Measurements from ENCODE around the gene PRSS16. TPM values are rescaled to one million over a fixed set of nuclear protein-coding genes. Genes with fewer than 3 reads are reported as not detected.
"Not testable (repeated sequence)": the region's sequence is repeated elsewhere in the genome, so short reads cannot be mapped to it uniquely, and the experiment has no call there.

PRSS16 gene
- total RNA-seq, 2 donors from 2014 or later, result 12.5 to 14.1 TPM

DNA sequence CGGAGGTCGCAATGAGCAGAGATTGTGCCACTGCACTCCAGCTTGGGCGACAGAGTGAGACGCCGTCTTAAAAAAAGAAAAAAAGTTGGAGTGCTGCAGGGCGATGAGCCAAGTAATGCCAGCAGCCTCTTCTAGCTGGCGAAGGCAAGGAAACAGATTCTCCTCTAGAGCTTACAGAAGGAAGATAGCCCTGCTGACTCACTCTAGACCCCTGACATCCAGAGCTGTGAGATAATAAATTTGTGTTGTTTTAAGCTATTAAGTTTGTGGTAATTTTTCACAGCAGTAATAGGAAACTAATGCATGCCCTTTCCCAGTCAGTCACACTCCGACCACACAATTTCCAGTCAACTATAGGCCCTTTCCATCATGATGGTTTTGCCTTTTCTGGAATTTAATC is 16.4 kb downstream of the PRSS16 start:
- no peak overlapping the region for H3K27ac Mint-ChIP-seq
- peaks cover 54% of the 10 kb centered on the region for H3K27me3 ChIP-seq (ENCODE audit: control insufficient read depth, insufficient read depth, low read length, poor library complexity, severe bottlenecking)
- no peaks in the 10 kb centered on the region for H3K9me3 Mint-ChIP-seq
- no peaks in the 10 kb centered on the region for H3K4me1 Mint-ChIP-seq
- H3K9me3 ChIP-seq (ENCODE audit: control insufficient read depth, low read length), result no peaks in the 10 kb centered on the region
- no peak for DNase-seq
- H3K4me1 ChIP-seq (ENCODE audit: control insufficient read depth, insufficient read depth, low read length), result no peaks in the 10 kb centered on the region
- no peak overlapping the region for H3K9ac ChIP-seq (ENCODE audit: extremely low read depth, low read length, poor library complexity, severe bottlenecking)
- H3K36me3 ChIP-seq (ENCODE audit: control insufficient read depth, insufficient read depth, low read length), result no peaks in the 10 kb centered on the region
- no peak overlapping the region for H3K4me3 ChIP-seq (ENCODE audit: low read length)
- H3K36me3 Mint-ChIP-seq (ENCODE audit: low read depth), result no peaks in the 10 kb centered on the region
- H3K27me3 Mint-ChIP-seq (ENCODE audit: insufficient read depth), result peaks cover 76% of the 10 kb centered on the region
- TF ChIP-seq, protein P1, sequence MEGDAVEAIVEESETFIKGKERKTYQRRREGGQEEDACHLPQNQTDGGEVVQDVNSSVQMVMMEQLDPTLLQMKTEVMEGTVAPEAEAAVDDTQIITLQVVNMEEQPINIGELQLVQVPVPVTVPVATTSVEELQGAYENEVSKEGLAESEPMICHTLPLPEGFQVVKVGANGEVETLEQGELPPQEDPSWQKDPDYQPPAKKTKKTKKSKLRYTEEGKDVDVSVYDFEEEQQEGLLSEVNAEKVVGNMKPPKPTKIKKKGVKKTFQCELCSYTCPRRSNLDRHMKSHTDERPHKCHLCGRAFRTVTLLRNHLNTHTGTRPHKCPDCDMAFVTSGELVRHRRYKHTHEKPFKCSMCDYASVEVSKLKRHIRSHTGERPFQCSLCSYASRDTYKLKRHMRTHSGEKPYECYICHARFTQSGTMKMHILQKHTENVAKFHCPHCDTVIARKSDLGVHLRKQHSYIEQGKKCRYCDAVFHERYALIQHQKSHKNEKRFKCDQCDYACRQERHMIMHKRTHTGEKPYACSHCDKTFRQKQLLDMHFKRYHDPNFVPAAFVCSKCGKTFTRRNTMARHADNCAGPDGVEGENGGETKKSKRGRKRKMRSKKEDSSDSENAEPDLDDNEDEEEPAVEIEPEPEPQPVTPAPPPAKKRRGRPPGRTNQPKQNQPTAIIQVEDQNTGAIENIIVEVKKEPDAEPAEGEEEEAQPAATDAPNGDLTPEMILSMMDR (conservative IDR thresholded peaks at IDR 0.05), result no peak
- no peak overlapping the region for H3K4me3 Mint-ChIP-seq
- H3K27ac ChIP-seq (ENCODE audit: low read depth, low read length), result no peak overlapping the region
- 89 to 92% methylated on average over 7 to 8 of the region's 8 CpGs for WGBS, 2 experiments (ENCODE audit: insufficient coverage in 1 of 2, insufficient read length in 1 of 2)

DNA sequence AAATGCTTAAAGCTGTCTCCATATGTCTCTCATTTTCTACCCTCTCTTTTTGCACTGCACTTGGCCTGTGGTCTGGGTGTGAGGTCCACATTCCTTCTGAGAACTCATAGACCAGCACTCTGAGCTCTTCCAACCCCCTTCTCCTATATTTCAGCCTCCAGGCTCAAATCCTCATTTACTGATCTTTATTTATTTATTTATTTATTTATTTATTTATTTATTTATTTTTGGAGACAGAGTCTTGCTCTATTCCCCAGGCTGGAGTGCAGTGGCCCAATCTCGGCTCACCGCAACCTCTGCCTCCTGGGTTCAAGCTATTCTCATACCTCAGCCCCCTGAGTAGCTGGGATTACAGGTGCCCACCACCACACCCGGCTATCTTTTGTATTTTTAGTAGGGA is 19.5 kb downstream of the PRSS16 start:
- H3K36me3 Mint-ChIP-seq (ENCODE audit: low read depth); H3K4me1 ChIP-seq (ENCODE audit: control insufficient read depth, insufficient read depth, low read length); H3K4me1 Mint-ChIP-seq; H3K4me3 Mint-ChIP-seq; DNase-seq; H3K27ac Mint-ChIP-seq; H3K9me3 Mint-ChIP-seq; H3K36me3 ChIP-seq (ENCODE audit: control insufficient read depth, insufficient read depth, low read length); H3K4me3 ChIP-seq (ENCODE audit: low read length); H3K9me3 ChIP-seq (ENCODE audit: control insufficient read depth, low read length); H3K27ac ChIP-seq (ENCODE audit: low read depth, low read length); H3K9ac ChIP-seq (ENCODE audit: extremely low read depth, low read length, poor library complexity, severe bottlenecking): not testable (repeated sequence)
- WGBS, 2 experiments (ENCODE audit: insufficient coverage in 1 of 2, insufficient read length in 1 of 2), result 91% methylated on average over 3 of the region's 3 CpGs; no CpG with 5 or more reads in 1 of the 2 experiments
- peaks cover 71% of the 10 kb centered on the region for H3K27me3 Mint-ChIP-seq (ENCODE audit: insufficient read depth)
- peaks cover 57% of the 10 kb centered on the region for H3K27me3 ChIP-seq (ENCODE audit: control insufficient read depth, insufficient read depth, low read length, poor library complexity, severe bottlenecking)

- H3K4me3 Mint-ChIP-seq, result peak overlapping the region; percentile 44
- H3K27me3 ChIP-seq (ENCODE audit: control insufficient read depth, insufficient read depth, low read length, poor library complexity, severe bottlenecking), result peaks cover 47% of the 10 kb centered on the region
Measured at GRCh38 chr6:27267857-27268434, 20.4 kb downstream of the PRSS16 start.

More at GRCh38 chr6:27267857-27268434, 20.4 kb downstream of the PRSS16 start:
- no peak overlapping the region for H3K4me3 ChIP-seq (ENCODE audit: low read length)
- no peaks in the 10 kb centered on the region for H3K9me3 Mint-ChIP-seq
- H3K36me3 ChIP-seq (ENCODE audit: control insufficient read depth, insufficient read depth, low read length), result no peaks in the 10 kb centered on the region
- no peaks in the 10 kb centered on the region for H3K4me1 ChIP-seq (ENCODE audit: control insufficient read depth, insufficient read depth, low read length)
- no peaks in the 10 kb centered on the region for H3K4me1 Mint-ChIP-seq
- WGBS, 2 experiments (ENCODE audit: insufficient coverage in 1 of 2, insufficient read length in 1 of 2), result 60 to 61% methylated on average over 20 to 22 of the region's 22 CpGs
- peaks cover 72% of the 10 kb centered on the region for H3K27me3 Mint-ChIP-seq (ENCODE audit: insufficient read depth)
- TF ChIP-seq, protein P1 (conservative IDR thresholded peaks at IDR 0.05), result peak; percentile 20
- DNase-seq, result no peak
- no peaks in the 10 kb centered on the region for H3K9me3 ChIP-seq (ENCODE audit: control insufficient read depth, low read length)
- H3K9ac ChIP-seq (ENCODE audit: extremely low read depth, low read length, poor library complexity, severe bottlenecking), result no peak overlapping the region
- H3K36me3 Mint-ChIP-seq (ENCODE audit: low read depth), result no peaks in the 10 kb centered on the region
- no peak overlapping the region for H3K27ac Mint-ChIP-seq
- H3K27ac ChIP-seq (ENCODE audit: low read depth, low read length), result peak overlapping the region; percentile 90

Measured in endodermal cell (in vitro differentiated cells).